Hypothalamus (tissue), 51 donors: Measurements from ENCODE around the gene CLIP3.
"Not testable (repeated sequence)": the region's sequence is repeated elsewhere in the genome, so short reads cannot be mapped to it uniquely, and the experiment has no call there.

Experiments
- DNase-seq, 51 donors: peaks; one replicate each; lab custom pipeline; 2025; lab: John Stamatoyannopoulos, UW

CLIP3 gene

GRCh38 chr19:36032251-36033104, at the start of gene CLIP3:
CLIP3 (minus strand) TSS chr19:36032873; CDS start chr19:36032357, 516 bp downstream.
- peak; percentile 15 to 89 (median 74) for DNase-seq

- DNase-seq = no peak
These were observed 49.2 kb upstream of the CLIP3 start for GRCh38 chr19:36081894-36082293.

GRCh38 chr19:36081385-36081784, 48.7 kb upstream of the CLIP3 start:
- peak in 32 of 51 donors; percentile 1 to 83 (median 36) for DNase-seq

GRCh38 chr19:36079389-36079945, 46.8 kb upstream of the CLIP3 start:
- no peak for DNase-seq

GRCh38 chr19:36073121-36073876, 40.6 kb upstream of the CLIP3 start:
- DNase-seq = no peak

GRCh38 chr19:36072081-36072480, 39.4 kb upstream of the CLIP3 start:
- DNase-seq = no peak

GRCh38 chr19:36068810-36069499, 36.3 kb upstream of the CLIP3 start:
- DNase-seq = not testable (repeated sequence)

- DNase-seq = no peak
These were observed 35.0 kb upstream of the CLIP3 start for GRCh38 chr19:36067681-36068080.

GRCh38 chr19:36064826-36065225, 32.2 kb upstream of the CLIP3 start:
- no peak for DNase-seq

GRCh38 chr19:36061367-36061766, 28.7 kb upstream of the CLIP3 start:
- DNase-seq = no peak

- DNase-seq = peak in 41 of 51 donors; percentile 8 to 82 (median 39)
These were observed 27.8 kb upstream of the CLIP3 start for GRCh38 chr19:36060430-36060829.

GRCh38 chr19:36059180-36059910, 26.7 kb upstream of the CLIP3 start:
- no peak for DNase-seq

- DNase-seq = no peak
These were observed 26.0 kb upstream of the CLIP3 start for GRCh38 chr19:36058481-36059179.

GRCh38 chr19:36054733-36055686, 22.3 kb upstream of the CLIP3 start, which contains the start of gene WDR62:
WDR62 (plus strand) TSS chr19:36054897; CDS start chr19:36054972, 75 bp downstream.
- peak in 49 of 51 donors; percentile 89 to 100 (median 97) for DNase-seq

GRCh38 chr19:36054119-36054732, 21.6 kb upstream of the CLIP3 start, which contains the start of gene THAP8:
THAP8 (minus strand) TSS chr19:36054285; CDS start chr19:36054217, 68 bp downstream.
- peak; percentile 95 to 100 (median 99) for DNase-seq

GRCh38 chr19:36051637-36052036, 19.0 kb upstream of the CLIP3 start:
- no peak for DNase-seq

GRCh38 chr19:36051236-36051635, 18.6 kb upstream of the CLIP3 start:
- DNase-seq = peak in 3 of 51 donors; percentile 3 to 20 (median 19)
